K562 (cell line): ENCODE results near the gene LZTS3. TPM values are rescaled to one million over a fixed set of nuclear protein-coding genes. Genes with fewer than 3 reads are reported as not detected.

Experiments used
- polyA plus RNA-seq, 8 experiments: library from polyadenylated mRNA; depleted of rRNA in 4 of 8; stranded (reverse) in 5 of 8; unstranded in 3 of 8; fragments of >200 nt; fragmentation: Nextera tagmentation in 2 of 8; fragmentation: Illumina TruSeq in 1 of 8; extraction: Ambion mirVana in 2 of 8; extraction: Trizol in 1 of 8; gene quantifications; 2 replicates each; pipeline versions ENCODE4 v1.2.1 to v1.2.3, GENCODE V29; 2011 to 2014; ENCODE audit warnings: inconsistent platforms in 1 of 8, missing spikeins in 1 of 8
- total RNA-seq, 7 experiments: library from RNA; depleted of rRNA in 6 of 7; stranded (reverse); fragments of >200 nt in 6 of 7; fragmentation: Illumina TruSeq in 2 of 7; extraction: Trizol in 2 of 7; gene quantifications; 2 replicates each; pipeline versions ENCODE4 v1.2.1 to v1.2.3, GENCODE V29; 2011 to 2021; ENCODE audit warnings: low replicate concordance in 1 of 7

The LZTS3 gene
- total and polyA plus RNA-seq, 9 of the 15 experiments (the other 6 are each of a cell fraction or from before 2014, with no cell fraction given), result 0.07 to 2.9 (median 2.0) TPM

Other genes starting within 250 kb of the LZTS3 start
Only the 7 nearest of the 10 such genes appear.
- not detected in 2 replicates for gene OXT, start 101.9 kb downstream of the LZTS3 start, total RNA-seq (2014; rRNA removed)
- gene OXT, start 101.9 kb downstream of the LZTS3 start, total RNA-seq (2014; rRNA removed; fragmentation: Illumina TruSeq; extraction: Trizol), result not detected in 2 replicates
- gene OXT, start 101.9 kb downstream of the LZTS3 start, total RNA-seq (2015; rRNA removed; fragmentation: Illumina TruSeq; extraction: Trizol), result not detected in 2 replicates
- gene OXT, start 101.9 kb downstream of the LZTS3 start, total RNA-seq (2021), result not detected in 2 replicates
- not detected in 2 replicates for gene OXT, start 101.9 kb downstream of the LZTS3 start, polyA plus RNA-seq (2011; rRNA removed)
- not detected in 2 replicates for gene OXT, start 101.9 kb downstream of the LZTS3 start, polyA plus RNA-seq (2014; fragmentation: Illumina TruSeq; extraction: Trizol)
- not detected for gene OXT, start 101.9 kb downstream of the LZTS3 start, polyA plus RNA-seq (2014; fragmentation: Nextera tagmentation; extraction: Ambion mirVana)
- gene OXT, start 101.9 kb downstream of the LZTS3 start, polyA plus RNA-seq (2014; rRNA removed), result not detected in 2 replicates
- gene AVP, start 88.8 kb downstream of the LZTS3 start, total RNA-seq (2014; rRNA removed), result not detected in 2 replicates
- gene AVP, start 88.8 kb downstream of the LZTS3 start, total RNA-seq (2014; rRNA removed; fragmentation: Illumina TruSeq; extraction: Trizol), result not detected in 2 replicates
- not detected in 2 replicates for gene AVP, start 88.8 kb downstream of the LZTS3 start, total RNA-seq (2015; rRNA removed; fragmentation: Illumina TruSeq; extraction: Trizol)
- gene AVP, start 88.8 kb downstream of the LZTS3 start, total RNA-seq (2021), result not detected in 2 replicates
- not detected in 2 replicates for gene AVP, start 88.8 kb downstream of the LZTS3 start, polyA plus RNA-seq (2011; rRNA removed)
- gene AVP, start 88.8 kb downstream of the LZTS3 start, polyA plus RNA-seq (2014; fragmentation: Illumina TruSeq; extraction: Trizol), result not detected in 2 replicates
- gene AVP, start 88.8 kb downstream of the LZTS3 start, polyA plus RNA-seq (2014; fragmentation: Nextera tagmentation; extraction: Ambion mirVana), result not detected
- gene AVP, start 88.8 kb downstream of the LZTS3 start, polyA plus RNA-seq (2014; rRNA removed), result not detected in 2 replicates
- 19.8 and 20.7 TPM in 2 replicates for gene FASTKD5, start 13.7 kb downstream of the LZTS3 start, total RNA-seq (2014; rRNA removed)
- 24.4 and 25.4 TPM in 2 replicates for gene FASTKD5, start 13.7 kb downstream of the LZTS3 start, total RNA-seq (2014; rRNA removed; fragmentation: Illumina TruSeq; extraction: Trizol)
- gene FASTKD5, start 13.7 kb downstream of the LZTS3 start, total RNA-seq (2015; rRNA removed; fragmentation: Illumina TruSeq; extraction: Trizol), result 24.3 and 25.2 TPM in 2 replicates
- gene FASTKD5, start 13.7 kb downstream of the LZTS3 start, total RNA-seq (2021), result 21.2 and 22.8 TPM in 2 replicates
- 32.5 and 36.6 TPM in 2 replicates for gene FASTKD5, start 13.7 kb downstream of the LZTS3 start, polyA plus RNA-seq (2011; rRNA removed)
- gene FASTKD5, start 13.7 kb downstream of the LZTS3 start, polyA plus RNA-seq (2014; fragmentation: Illumina TruSeq; extraction: Trizol), result 23.4 and 25.9 TPM in 2 replicates
- gene FASTKD5, start 13.7 kb downstream of the LZTS3 start, polyA plus RNA-seq (2014; fragmentation: Nextera tagmentation; extraction: Ambion mirVana), result 10 to 100 TPM; 31.7 to 35.8 TPM
- gene FASTKD5, start 13.7 kb downstream of the LZTS3 start, polyA plus RNA-seq (2014; rRNA removed), result 23.6 and 24.3 TPM in 2 replicates
- 2.8 and 4.4 TPM in 2 replicates for gene UBOX5, start 13.7 kb downstream of the LZTS3 start, total RNA-seq (2014; rRNA removed)
- 1.3 and 1.8 TPM in 2 replicates for gene UBOX5, start 13.7 kb downstream of the LZTS3 start, total RNA-seq (2014; rRNA removed; fragmentation: Illumina TruSeq; extraction: Trizol)
- 2.0 and 2.3 TPM in 2 replicates for gene UBOX5, start 13.7 kb downstream of the LZTS3 start, total RNA-seq (2015; rRNA removed; fragmentation: Illumina TruSeq; extraction: Trizol)
- 5.0 and 5.4 TPM in 2 replicates for gene UBOX5, start 13.7 kb downstream of the LZTS3 start, total RNA-seq (2021)
- gene UBOX5, start 13.7 kb downstream of the LZTS3 start, polyA plus RNA-seq (2011; rRNA removed), result 2.2 and 6.4 TPM in 2 replicates
- gene UBOX5, start 13.7 kb downstream of the LZTS3 start, polyA plus RNA-seq (2014; fragmentation: Illumina TruSeq; extraction: Trizol), result 3.9 and 4.1 TPM in 2 replicates
- under 1 TPM; 0.24 to 0.85 TPM for gene UBOX5, start 13.7 kb downstream of the LZTS3 start, polyA plus RNA-seq (2014; fragmentation: Nextera tagmentation; extraction: Ambion mirVana)
- 2.1 and 2.2 TPM in 2 replicates for gene UBOX5, start 13.7 kb downstream of the LZTS3 start, polyA plus RNA-seq (2014; rRNA removed)
- 52.3 and 55.9 TPM in 2 replicates for gene DDRGK1, start 31.1 kb upstream of the LZTS3 start, total RNA-seq (2014; rRNA removed)
- 13.5 and 18.7 TPM in 2 replicates for gene DDRGK1, start 31.1 kb upstream of the LZTS3 start, total RNA-seq (2014; rRNA removed; fragmentation: Illumina TruSeq; extraction: Trizol)
- gene DDRGK1, start 31.1 kb upstream of the LZTS3 start, total RNA-seq (2015; rRNA removed; fragmentation: Illumina TruSeq; extraction: Trizol), result 29.8 and 31.3 TPM in 2 replicates
- gene DDRGK1, start 31.1 kb upstream of the LZTS3 start, total RNA-seq (2021), result 37.1 and 45.1 TPM in 2 replicates
- 29.1 and 67.9 TPM in 2 replicates for gene DDRGK1, start 31.1 kb upstream of the LZTS3 start, polyA plus RNA-seq (2011; rRNA removed)
- 22.1 and 31.4 TPM in 2 replicates for gene DDRGK1, start 31.1 kb upstream of the LZTS3 start, polyA plus RNA-seq (2014; fragmentation: Illumina TruSeq; extraction: Trizol)
- gene DDRGK1, start 31.1 kb upstream of the LZTS3 start, polyA plus RNA-seq (2014; fragmentation: Nextera tagmentation; extraction: Ambion mirVana), result 1 to 10 TPM; 2.3 to 3.4 TPM
- 46.2 and 54.4 TPM in 2 replicates for gene DDRGK1, start 31.1 kb upstream of the LZTS3 start, polyA plus RNA-seq (2014; rRNA removed)
- gene ITPA, start 35.9 kb upstream of the LZTS3 start, total RNA-seq (2014; rRNA removed), result 57.9 and 69.1 TPM in 2 replicates
- 25.6 and 29.1 TPM in 2 replicates for gene ITPA, start 35.9 kb upstream of the LZTS3 start, total RNA-seq (2014; rRNA removed; fragmentation: Illumina TruSeq; extraction: Trizol)
- gene ITPA, start 35.9 kb upstream of the LZTS3 start, total RNA-seq (2015; rRNA removed; fragmentation: Illumina TruSeq; extraction: Trizol), result 37.9 and 38.4 TPM in 2 replicates
- gene ITPA, start 35.9 kb upstream of the LZTS3 start, total RNA-seq (2021), result 59.8 and 70.1 TPM in 2 replicates
- 31.9 and 48.1 TPM in 2 replicates for gene ITPA, start 35.9 kb upstream of the LZTS3 start, polyA plus RNA-seq (2011; rRNA removed)
- 36.7 and 46.9 TPM in 2 replicates for gene ITPA, start 35.9 kb upstream of the LZTS3 start, polyA plus RNA-seq (2014; fragmentation: Illumina TruSeq; extraction: Trizol)
- 10 to 100 TPM in 1 of 2 experiments, 1 to 10 TPM in 1; 5.0 to 20.1 TPM for gene ITPA, start 35.9 kb upstream of the LZTS3 start, polyA plus RNA-seq (2014; fragmentation: Nextera tagmentation; extraction: Ambion mirVana)
- gene ITPA, start 35.9 kb upstream of the LZTS3 start, polyA plus RNA-seq (2014; rRNA removed), result 79.7 and 81.3 TPM in 2 replicates
- gene SLC4A11, start 65.6 kb upstream of the LZTS3 start, total RNA-seq (2014; rRNA removed), result 0.18 and 0.86 TPM in 2 replicates
- gene SLC4A11, start 65.6 kb upstream of the LZTS3 start, total RNA-seq (2014; rRNA removed; fragmentation: Illumina TruSeq; extraction: Trizol), result 0.10 and 0.29 TPM in 2 replicates
- gene SLC4A11, start 65.6 kb upstream of the LZTS3 start, total RNA-seq (2015; rRNA removed; fragmentation: Illumina TruSeq; extraction: Trizol), result 0.11 TPM in 2 replicates
- gene SLC4A11, start 65.6 kb upstream of the LZTS3 start, total RNA-seq (2021), result 1.1 and 2.0 TPM in 2 replicates
- 0.20 and 0.95 TPM in 2 replicates for gene SLC4A11, start 65.6 kb upstream of the LZTS3 start, polyA plus RNA-seq (2011; rRNA removed)
- 0.47 and 0.49 TPM in 2 replicates for gene SLC4A11, start 65.6 kb upstream of the LZTS3 start, polyA plus RNA-seq (2014; fragmentation: Illumina TruSeq; extraction: Trizol)
- under 1 TPM; 0.10 to 0.11 TPM for gene SLC4A11, start 65.6 kb upstream of the LZTS3 start, polyA plus RNA-seq (2014; fragmentation: Nextera tagmentation; extraction: Ambion mirVana)
- 0.68 and 1.6 TPM in 2 replicates for gene SLC4A11, start 65.6 kb upstream of the LZTS3 start, polyA plus RNA-seq (2014; rRNA removed)